Liver (tissue), 3 donors: ENCODE data around the gene EEF1G.

Source experiments
- CTCF ChIP-seq: fragments of 150-350 bp; IDR thresholded peaks from 2 replicates; pipeline ENCODE4 v1.5.1; 2017; ENCODE audit warnings: improper control_type of control experiment, low read depth, low read length; ENCODE audit not compliant: missing input control
- TAF1 ChIP-seq: conservative IDR thresholded peaks from 2 replicates; pipeline ENCODE4 v1.6.1; 2016; ENCODE audit warnings: antibody characterized with exemption, mild to moderate bottlenecking
- YY1 ChIP-seq: IDR thresholded peaks from 2 replicates; pipeline ENCODE4 v1.6.1; 2016; ENCODE audit warnings: antibody characterized with exemption, mild to moderate bottlenecking
- TF ChIP-seq, protein P1 (sequence below): IDR thresholded peaks from 2 replicates; pipeline ENCODE4 v1.6.1; 2016; ENCODE audit warnings: antibody characterized with exemption
- TF ChIP-seq, protein P2 (sequence below): IDR thresholded peaks from 2 replicates; pipeline ENCODE4 v1.6.1; 2016; ENCODE audit warnings: antibody characterized with exemption, mild to moderate bottlenecking
- donor health status: healthy.
- donor health status: healthy.

DNA sequence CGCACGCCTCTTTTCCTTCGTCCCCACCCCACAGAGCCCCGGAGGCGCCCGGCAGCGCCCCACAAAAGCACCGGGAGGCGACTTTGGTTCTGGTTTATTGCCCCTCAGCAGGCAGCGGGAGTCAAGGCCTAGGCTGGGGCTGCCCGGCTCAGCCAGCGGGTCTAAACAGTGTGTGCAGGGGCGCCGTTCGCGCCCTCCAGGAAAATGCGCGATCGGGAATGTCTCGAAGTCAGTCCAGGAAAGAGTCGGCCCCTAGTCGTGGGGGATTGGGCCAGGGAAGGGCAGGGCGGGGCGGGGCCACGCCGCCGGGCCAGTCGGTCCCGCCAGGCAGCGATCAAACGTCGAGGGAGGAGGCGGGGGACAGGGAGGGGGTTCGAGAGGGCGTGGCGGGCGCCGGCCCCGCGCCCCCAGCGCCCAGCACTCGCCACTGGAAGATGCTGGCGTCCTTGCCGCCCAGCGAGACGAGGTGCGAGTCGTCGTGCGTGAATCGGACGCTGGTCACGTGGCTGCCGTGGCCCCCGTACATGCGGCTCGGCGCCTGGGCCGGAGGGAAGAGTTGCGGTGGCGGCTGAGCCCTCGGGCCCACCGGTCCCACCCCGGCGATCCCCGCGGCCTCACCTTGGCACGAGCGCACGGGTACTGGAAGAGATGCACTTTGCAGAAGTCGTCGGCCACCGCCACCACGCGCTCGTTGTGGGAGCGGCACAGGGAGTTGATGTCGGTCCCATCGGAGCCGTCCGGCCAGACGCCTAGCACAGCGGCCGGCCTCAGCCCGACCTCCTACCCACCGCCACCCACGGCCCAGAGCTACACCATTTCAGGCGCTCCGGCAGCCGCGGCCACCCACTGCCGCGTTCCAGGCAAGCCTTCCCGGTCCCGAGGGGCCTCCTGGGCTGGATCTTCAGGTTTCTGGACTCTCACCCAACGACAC is 28.7 kb upstream of the EEF1G start:
- TF ChIP-seq, protein P1, sequence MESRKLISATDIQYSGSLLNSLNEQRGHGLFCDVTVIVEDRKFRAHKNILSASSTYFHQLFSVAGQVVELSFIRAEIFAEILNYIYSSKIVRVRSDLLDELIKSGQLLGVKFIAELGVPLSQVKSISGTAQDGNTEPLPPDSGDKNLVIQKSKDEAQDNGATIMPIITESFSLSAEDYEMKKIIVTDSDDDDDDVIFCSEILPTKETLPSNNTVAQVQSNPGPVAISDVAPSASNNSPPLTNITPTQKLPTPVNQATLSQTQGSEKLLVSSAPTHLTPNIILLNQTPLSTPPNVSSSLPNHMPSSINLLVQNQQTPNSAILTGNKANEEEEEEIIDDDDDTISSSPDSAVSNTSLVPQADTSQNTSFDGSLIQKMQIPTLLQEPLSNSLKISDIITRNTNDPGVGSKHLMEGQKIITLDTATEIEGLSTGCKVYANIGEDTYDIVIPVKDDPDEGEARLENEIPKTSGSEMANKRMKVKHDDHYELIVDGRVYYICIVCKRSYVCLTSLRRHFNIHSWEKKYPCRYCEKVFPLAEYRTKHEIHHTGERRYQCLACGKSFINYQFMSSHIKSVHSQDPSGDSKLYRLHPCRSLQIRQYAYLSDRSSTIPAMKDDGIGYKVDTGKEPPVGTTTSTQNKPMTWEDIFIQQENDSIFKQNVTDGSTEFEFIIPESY = no peak
- TF ChIP-seq TAF1 (no peak), CTCF (no peak), YY1 (no peak)
- TF ChIP-seq, protein P2, sequence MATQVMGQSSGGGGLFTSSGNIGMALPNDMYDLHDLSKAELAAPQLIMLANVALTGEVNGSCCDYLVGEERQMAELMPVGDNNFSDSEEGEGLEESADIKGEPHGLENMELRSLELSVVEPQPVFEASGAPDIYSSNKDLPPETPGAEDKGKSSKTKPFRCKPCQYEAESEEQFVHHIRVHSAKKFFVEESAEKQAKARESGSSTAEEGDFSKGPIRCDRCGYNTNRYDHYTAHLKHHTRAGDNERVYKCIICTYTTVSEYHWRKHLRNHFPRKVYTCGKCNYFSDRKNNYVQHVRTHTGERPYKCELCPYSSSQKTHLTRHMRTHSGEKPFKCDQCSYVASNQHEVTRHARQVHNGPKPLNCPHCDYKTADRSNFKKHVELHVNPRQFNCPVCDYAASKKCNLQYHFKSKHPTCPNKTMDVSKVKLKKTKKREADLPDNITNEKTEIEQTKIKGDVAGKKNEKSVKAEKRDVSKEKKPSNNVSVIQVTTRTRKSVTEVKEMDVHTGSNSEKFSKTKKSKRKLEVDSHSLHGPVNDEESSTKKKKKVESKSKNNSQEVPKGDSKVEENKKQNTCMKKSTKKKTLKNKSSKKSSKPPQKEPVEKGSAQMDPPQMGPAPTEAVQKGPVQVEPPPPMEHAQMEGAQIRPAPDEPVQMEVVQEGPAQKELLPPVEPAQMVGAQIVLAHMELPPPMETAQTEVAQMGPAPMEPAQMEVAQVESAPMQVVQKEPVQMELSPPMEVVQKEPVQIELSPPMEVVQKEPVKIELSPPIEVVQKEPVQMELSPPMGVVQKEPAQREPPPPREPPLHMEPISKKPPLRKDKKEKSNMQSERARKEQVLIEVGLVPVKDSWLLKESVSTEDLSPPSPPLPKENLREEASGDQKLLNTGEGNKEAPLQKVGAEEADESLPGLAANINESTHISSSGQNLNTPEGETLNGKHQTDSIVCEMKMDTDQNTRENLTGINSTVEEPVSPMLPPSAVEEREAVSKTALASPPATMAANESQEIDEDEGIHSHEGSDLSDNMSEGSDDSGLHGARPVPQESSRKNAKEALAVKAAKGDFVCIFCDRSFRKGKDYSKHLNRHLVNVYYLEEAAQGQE = no peak
